ENCODE measurements around the gene AMER2.

Gene AMER2, protein sequence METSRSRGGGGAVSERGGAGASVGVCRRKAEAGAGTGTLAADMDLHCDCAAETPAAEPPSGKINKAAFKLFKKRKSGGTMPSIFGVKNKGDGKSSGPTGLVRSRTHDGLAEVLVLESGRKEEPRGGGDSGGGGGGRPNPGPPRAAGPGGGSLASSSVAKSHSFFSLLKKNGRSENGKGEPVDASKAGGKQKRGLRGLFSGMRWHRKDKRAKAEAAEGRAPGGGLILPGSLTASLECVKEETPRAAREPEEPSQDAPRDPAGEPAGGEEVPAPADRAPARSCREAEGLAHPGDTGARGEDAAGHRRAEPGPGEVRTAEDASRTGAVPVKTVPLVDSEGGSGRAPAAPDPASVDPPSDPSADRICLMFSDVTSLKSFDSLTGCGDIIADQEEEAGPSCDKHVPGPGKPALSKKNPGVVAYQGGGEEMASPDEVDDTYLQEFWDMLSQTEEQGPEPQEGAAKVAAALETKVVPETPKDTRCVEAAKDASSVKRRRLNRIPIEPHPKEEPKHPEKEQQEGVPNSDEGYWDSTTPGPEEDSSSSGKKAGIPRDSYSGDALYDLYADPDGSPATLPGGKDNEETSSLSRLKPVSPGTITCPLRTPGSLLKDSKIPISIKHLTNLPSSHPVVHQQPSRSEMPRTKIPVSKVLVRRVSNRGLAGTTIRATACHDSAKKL

DNA sequence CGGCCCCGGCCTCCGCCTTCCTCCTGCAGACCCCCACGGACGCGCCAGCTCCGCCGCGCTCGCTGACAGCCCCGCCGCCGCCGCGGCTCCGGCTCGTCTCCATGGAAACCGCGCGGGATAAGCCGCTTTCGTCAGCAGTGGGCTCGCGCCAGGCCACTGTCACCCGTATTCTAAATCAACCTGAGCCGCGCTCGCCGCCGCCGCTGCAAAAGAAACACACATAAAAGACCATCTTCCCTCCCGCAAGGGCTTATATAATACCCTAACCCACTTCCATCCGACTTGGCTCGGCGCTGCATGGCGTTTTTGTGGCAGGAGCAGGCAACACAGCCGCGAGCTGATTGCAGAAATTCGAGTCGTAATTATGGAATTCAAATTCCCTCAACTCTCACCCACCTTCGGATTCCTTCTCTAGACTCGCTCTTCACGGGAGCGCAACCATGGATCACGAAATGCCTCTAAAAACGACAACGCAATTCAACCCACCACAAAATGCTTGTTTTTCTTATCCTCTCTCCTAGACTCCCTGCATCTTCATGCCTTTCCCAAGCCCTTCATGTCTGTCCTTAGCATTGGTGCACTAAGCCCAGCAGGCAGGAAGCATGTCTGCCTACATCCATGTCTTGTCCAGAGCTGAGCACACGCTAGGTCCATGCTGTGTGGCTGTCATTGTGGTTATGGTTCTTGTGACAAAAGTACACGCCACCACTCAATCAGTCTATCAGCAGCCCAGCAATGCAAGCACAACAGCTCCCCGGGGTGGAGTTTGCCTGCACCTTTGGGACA lies at the start of gene AMER2:
TSS of gene AMER2 (minus strand) at position 772 of the 786 bp plus-strand sequence. CDS start at position 103, 669 bp downstream.
- DNase-seq, result no peak

DNA sequence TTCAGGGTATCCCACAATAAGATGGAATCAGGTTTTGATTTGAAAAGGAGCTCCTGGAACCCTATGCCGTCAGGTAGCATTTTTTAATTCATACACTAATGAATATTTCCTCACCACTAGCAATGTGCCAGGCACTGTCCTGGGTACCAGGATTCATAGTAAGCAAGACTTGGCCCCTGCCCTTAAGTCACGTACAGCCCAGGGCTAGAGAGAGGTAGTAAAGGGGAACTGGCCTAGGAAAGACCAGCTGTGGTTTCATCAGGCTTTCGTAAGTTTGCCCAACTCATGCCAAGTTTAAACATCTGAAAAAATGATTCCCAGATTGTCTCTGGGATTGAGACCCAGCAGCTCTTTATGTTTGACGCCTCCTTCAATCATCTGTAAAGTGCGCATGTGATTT lies 45.9 kb upstream of the AMER2 start:
- DNase-seq, result no peak

DNA sequence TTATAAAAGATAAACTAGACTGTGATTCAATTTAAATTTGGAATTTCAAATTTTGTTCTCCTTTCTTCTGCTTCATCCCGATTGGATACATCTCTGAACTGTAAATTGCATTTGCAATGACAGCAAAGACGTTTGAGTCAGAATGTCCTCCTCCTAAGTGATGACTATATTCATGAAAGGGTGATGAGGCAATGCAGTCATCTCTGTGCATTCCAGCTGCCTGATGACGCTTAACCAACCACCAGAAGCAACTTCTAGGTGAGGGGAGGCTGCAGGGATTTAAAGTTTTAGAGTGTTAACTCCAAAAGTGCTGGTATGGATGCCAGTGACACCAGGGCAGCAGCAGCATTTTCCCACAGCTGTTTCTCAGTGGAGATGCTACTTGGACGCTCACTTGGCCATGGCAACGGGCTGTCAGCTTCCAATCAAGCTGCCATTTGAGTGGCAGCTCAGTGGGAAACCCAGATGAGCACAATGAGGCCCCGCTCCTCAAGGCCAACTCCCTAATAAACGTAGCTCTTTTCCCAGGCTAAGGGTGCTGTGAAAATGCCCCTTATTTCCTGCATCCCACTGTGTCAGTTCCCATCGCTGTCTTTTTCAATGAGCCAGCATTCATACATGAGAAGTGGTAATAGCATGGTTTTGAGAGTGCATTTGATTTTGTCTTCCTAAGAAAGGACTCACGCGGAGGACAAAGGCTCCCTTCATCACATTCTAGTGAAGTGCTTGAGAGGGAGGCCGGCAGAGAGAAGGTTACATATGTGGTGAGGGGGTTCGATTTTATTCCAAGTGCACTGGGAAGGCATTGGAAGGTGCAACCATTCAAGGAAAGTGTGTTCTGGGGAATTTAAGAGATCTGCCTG lies 45.2 kb upstream of the AMER2 start:
- DNase-seq, result no peak

DNA sequence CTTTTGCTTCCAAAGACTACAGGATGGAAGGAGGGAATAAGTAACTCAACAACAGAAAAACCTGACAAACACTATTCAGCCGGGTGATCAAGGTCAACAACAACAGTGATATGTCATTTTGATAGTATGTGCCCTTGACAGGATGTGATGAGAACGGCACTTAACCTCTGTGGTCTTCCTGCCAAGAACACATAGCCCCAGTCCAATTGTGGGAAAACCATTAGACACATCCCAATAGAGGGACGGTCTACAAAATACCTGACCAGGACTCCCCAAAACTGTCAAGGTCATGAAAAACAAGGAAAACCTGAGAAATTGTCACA lies 43.1 kb upstream of the AMER2 start:
- DNase-seq, result no peak

DNA sequence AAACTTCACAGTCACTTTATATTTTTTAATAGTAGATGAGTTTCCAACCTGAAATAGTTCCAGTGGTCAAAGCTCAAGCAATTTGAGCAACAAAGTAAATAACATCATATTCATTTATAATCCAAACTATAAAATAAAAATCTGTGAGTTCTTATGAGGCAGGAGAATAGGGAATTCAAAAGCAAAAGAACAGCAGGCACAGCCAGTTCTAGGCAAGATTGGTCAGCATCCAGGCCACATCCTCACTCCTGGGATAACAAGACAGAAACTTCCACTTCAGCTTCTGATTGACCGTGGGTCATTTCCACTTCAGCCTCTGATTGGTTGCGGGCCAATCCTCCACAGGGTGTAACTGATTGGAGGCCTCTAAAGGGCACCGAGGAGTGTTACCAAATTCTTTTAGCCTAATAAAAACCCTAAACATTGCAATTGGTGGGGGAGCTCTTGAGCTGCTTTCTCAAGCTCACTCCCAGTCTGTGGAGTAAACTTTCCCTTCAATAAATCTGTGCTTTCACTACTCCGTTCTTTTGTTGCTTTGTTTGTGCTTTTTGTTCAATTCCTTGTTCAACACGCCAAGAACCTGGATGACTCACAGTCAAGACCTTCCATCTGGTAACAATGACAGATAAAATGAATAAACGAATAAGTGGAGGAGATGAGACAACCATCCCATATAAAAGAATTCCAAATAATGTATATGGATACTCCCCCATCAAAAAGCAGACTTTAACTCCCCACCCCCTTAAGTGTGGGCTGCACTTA lies 42.6 kb upstream of the AMER2 start:
- DNase-seq, result no peak

DNA sequence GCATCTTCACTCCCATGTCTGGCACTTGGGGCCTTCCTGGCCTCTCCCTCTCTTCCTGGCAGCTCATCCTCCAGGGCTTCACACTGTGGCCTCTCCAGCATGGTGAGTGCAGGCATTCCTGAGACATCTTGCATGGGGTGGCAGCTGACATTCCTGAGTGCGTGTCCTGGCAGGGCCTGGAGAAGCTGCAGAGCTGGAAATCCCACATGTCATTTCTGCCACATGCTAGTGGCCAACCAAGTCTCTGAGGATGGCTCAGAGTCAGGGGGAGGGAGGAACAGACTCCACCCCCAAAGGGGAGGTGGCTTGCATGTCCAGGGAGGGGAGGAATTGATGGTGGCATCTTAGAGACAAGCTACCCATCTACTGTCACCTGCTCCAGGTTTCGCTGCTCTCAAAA lies 41.6 kb upstream of the AMER2 start:
- DNase-seq, result no peak

DNA sequence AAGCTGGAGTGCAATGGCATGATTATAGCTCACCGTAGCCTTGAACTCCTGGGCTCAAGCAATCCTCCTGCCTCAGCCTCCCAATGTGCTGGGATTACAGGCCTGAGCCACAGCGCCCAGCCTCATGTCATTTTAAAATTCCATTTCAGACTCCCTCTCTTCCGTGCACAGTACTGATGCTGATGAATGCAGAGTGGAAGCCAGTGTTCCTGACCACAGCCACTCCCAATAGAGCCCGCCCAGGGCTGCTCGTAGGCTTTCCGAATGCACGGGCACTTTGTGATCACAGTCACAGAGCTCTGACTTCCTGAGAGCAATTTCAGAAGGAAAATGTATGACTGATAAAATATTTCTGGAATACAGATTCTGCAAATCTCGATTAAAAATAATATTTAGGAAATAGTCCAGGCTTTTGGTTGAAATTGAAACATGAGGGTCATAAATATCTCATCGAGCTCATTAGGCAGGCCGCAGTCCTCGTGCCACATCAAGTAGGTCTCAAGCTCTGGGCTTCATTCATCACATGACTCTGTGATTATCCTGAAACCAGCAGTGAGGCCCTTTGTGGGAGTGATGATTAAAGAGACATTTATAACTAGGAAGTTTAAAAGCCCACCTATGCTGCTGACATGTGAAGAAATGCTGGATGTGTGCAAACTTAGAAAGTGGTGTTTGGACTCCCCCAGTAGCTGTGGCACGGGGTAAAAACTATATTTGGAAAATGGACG lies 38.9 kb upstream of the AMER2 start:
- DNase-seq, result no peak

DNA sequence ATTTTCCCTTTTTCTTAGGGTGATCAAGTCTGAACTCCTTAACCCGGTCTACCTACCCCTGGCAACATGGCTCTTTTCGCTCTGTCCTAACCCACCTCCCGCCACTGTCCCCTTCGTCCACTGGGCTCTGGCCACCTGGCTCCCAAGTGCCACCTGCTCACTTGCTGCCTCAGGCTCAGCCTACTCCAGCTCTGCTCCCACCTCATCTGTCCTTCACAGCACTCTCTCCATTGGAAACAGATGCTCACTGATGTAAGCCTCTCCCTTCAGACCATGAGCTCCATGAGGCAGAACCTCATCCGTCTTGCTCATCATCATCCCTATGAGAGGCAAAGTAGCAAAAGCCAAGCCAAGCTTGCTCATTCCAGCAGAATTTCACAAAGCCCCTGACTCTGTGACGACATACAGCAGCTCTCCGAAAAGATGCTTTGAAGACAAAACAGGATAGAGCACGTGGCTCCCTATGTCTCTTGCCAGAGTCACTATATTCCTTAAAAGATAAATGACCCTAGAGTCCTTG lies 35.3 kb upstream of the AMER2 start:
- no peak for DNase-seq

DNA sequence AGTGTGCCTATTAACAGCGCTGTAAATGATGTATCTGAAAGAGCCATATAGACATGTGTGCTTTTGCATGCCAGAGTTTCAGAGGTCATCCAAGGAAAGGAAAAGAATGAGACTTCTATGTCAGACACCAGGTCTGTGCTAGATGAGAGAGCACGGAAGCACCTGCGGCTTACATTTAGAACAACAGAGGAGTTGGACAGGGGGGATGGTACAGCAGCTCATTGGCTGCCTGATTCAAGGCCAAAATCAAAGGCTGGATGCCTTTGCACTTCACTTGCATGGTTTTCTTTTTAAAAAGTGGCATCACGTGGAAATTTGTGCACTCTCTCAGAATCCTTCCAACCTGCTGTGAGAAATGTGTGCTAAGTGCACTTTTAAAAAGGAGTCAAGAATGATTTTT lies 32.8 kb upstream of the AMER2 start:
- no peak for DNase-seq

DNA sequence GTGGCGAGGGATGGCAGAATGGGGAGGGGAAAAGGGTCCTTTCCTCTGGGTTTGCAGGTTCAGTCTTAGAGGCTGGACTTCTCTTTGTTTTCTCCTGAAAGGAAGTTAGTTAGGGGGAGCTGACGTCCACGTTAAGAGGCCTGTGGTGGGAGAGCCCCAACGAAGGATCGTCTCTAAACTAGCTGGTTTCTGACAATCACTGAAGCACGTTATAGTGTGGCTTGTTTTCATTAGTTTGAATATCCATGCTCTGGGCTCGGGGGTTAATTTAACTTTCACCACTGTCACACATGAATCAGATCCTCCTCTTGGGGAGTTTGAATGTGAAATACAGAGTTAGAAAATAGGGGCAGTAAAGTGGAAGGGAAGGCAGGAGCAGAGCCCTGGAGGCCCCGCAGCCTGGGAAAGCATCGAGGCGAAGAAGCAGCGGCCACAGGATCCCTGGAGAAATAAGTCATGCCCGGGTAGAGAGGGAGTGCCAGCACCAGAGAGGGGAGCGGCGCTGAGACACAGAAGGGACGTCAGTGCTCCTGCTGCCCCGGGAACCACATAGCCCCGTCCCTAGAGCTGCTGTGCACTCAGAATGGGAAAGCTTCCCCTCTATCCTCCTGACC lies 31.1 kb upstream of the AMER2 start:
- no peak for DNase-seq

DNA sequence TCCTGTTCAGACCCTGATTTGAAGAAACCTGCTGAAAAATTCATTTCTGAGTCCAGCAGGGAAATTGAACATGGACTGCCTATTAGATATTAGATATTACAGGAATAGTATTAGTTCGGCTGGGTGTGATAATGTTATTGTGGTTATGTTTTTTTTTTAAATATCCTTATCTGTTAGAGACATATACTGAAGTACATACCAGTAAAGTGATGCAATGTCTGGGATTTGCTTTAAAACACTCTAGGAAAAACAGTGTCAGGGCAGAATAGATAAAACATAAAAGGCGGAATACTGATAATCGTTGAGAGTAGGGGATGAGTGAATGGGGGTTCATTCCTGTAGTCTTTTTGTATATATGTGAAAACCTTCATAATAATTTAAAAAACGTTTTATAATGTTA lies 28.7 kb upstream of the AMER2 start:
- no peak for DNase-seq

DNA sequence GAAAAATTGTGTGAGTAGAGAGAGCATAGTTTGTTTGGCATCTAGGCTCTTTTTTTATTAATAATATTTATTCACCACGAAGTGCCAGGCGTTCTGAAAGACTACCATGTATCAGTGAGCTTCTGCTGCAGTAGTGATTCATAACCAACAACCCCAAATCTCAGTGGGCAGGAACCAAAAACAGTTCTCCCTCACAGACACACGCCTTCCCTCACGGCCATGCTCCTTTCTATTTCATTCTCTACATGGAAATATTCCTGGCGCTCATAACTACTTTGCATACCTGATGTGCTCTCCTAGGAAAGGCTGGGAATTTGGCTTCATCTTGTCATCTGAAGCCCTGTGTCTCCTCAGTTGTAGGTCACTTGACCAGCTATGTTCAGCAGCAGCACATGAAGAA lies 26.6 kb upstream of the AMER2 start:
- no peak for DNase-seq

DNA sequence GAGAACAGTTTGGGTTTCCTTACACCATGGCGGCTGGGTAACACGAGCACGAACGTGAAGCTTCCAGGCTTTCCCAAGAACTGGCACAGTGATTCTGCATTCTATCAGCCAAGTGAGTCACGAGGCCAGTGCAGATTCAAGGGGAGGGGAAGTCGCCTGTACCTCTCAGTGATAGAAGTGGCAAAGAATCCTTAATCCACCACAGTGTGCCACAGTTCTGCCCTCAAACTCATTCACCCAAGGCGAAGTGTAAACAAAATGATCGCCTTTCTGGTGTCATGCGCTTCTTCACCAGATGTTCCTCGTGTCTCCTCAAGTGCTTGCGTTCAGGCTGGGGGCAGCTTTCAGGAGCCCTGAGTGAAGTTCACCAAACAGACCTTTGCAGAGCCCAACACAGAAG lies 24.9 kb upstream of the AMER2 start:
- DNase-seq, result no peak

DNA sequence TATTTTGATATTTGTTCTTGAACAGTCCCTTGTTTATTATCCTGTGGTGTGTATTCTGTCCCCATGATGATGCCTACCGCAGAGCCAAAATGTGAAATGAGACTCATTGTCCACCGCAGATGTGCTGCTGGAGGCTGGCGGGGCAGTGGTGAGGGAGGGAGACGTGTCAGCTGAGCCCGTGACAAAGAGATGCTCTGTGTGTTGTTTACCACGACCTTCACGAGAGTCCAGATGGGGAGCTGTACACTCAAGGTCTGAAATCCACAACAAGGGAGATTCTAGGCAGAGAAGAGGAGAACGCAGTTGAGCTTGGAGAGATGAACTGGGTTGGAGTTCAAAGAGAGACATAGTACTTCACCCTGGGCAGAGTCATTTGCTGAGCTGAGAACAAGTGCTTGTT lies 20.8 kb upstream of the AMER2 start:
- DNase-seq, result no peak

DNA sequence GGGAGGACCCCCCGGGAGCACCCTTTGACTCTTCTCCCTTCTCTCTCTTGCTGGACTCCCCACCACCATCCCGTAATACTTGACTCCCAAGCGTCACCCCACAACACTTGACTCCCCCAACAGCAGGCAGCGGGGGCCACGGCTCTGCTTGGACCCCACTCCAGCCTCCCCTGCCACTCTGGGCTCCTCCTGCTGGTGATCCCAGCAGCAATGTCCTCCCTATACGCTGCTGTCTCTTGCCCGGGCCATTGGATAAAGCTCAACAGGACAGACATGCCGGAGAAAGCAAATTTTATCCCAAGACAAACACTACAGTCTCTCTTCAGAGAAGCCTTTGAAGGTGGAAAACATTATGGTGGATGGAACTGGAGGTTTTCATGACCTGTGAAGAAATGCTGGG lies 20.4 kb upstream of the AMER2 start:
- DNase-seq, result no peak

DNA sequence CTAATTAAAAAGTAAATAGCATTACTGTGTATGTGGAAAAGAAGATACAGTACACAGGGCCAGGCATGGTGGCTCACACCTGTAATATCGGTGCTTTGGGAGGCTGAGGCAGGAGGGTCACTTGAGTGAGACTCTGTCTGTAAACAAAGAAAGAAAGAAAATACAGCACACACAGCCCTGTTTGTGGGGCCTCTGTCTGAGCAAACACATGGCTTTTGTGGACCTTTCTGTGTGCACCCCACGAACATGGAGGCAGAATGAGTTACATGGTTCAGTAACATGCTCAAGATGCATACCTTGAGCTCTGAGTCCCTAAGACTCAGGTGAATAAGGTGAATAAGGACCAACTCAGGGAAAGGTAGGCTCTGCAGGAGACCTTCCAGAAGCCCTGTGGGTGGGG lies 20.0 kb upstream of the AMER2 start:
- DNase-seq, result no peak

DNA sequence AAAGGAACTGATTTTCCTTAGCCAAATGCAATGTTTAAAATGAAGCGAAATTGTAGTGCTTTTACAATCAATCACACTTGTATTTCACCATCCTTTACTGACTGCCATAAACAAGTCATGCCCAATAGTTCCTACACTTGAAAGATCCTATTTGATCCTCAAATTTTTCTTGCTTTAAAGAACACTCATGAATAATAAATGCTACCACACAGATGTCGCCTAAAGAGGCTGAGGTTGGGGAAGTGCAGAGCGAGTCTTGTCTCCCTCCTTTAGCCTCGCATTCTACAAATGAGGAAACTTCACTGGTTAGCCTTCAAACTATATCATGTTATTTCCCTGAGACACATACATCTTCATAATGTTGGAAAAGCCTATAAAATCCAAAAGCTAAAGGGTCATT lies 18.7 kb upstream of the AMER2 start:
- DNase-seq, result no peak

DNA sequence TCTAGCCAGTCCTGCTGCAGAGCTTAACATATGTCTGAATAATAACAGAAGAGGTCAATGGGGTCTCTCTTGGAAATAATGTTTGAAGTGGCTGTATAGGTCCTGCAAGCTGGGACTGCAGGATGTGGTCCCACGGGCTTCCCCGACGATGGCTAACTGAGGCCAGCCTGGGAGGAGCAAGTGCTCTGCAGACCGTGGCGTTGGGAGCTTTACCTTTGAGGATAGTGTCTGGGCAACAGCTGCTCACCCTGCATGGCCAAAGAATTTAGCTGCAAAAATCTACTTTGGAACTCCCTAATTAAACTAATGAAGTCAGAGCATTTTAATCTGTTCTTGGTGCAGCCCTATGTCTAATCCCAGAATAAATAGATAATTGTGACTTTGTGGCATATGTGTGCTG lies 18.2 kb upstream of the AMER2 start:
- no peak for DNase-seq

DNA sequence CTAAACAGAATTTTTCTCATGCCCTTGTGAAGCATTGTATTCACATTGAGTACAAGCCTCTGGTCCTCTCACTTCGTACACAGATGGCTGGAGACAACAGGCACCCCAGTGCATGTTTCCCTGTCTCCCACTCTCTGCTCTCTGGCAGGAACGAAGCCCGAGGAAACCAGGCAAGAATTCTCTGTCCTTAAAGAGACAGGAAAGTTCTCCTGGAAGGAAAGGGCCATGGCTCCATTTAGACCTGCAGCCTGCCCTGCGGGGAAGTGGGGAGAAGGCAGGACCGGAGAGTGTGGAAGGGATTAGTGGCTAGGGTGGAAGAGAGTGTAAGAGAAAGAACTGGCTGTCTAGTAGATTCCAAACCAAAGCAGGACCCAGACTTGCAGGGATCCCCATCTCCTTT lies 15.5 kb upstream of the AMER2 start:
- DNase-seq, result no peak

DNA sequence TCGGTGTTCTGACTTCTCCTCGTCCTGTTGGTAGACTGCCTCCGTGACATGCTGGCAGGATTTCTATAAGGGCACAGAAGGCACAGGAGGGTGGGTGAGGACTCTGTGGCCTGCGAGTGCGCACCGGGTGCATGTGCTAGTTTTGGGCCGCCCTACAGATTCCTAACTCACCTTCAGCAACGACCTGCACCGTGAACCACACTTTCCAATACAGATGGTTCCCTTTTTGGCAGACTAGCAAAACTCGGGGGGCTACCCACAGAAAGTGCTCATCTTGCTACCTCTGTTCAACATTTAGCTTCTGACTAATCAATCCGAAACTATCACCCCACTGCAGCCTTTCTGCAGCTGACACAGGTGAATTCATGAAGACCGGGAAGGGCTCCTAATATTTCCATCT lies 14.1 kb upstream of the AMER2 start:
- DNase-seq, result no peak

DNA sequence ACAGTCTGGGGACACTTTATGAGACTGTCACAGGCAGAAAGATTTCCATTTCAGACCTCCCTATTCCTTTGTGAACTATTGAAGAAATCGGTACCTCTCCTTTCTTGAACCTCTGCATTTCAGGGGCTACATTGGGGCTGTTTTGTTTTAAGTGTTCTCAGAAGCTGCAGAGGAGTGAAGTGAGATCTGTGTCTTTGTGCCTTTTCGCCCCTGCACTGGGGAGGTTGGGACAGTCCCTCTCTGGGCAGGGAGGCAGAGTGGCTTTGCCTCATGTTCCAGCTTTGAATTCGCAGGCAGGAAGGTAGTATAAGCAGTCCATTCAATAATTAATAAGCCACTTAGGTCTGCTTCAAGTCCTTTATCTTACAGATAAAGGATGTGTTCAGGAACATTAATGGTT lies 9.5 kb upstream of the AMER2 start:
- DNase-seq, result no peak
